ENCODE data around the gene PDE3A. TPM values are rescaled to one million over a fixed set of nuclear protein-coding genes. Genes with fewer than 3 reads are reported as not detected.

Gene PDE3A
- total RNA-seq, 1 experiment from 2014 or later, result 0.40 TPM

GRCh38 chr12:20455001-20455706 lies 86.8 kb downstream of the PDE3A start:
- DNase-seq (ENCODE audit: low read depth), result no peak

- DNase-seq (ENCODE audit: low read depth), result no peak
Observed at GRCh38 chr12:20457582-20457981, 89.2 kb downstream of the PDE3A start.

GRCh38 chr12:20458011-20458410 lies 89.7 kb downstream of the PDE3A start:
- no peak for DNase-seq (ENCODE audit: low read depth)

DNA sequence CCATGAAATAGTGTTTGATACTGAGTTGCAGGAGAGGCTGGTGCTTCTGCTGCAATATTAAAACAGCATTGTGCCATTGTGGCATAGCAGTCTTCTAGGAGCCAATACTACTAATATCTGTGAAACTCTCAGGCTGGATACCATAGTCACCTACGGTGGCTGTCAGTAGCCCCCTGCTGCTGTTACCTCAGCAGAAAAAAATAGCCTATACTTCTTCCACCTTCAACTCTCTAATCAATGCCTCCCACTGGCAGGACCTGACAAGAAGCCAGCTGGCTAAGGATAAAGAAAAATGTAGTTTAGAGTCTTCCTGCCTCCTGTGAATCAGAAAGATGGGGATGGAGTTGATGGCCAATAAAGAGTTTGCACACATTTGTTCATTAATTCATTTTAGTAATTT lies 91.6 kb downstream of the PDE3A start:
- DNase-seq (ENCODE audit: low read depth), result no peak

GRCh38 chr12:20460956-20461355 lies 92.6 kb downstream of the PDE3A start:
- no peak for DNase-seq (ENCODE audit: low read depth)

DNA sequence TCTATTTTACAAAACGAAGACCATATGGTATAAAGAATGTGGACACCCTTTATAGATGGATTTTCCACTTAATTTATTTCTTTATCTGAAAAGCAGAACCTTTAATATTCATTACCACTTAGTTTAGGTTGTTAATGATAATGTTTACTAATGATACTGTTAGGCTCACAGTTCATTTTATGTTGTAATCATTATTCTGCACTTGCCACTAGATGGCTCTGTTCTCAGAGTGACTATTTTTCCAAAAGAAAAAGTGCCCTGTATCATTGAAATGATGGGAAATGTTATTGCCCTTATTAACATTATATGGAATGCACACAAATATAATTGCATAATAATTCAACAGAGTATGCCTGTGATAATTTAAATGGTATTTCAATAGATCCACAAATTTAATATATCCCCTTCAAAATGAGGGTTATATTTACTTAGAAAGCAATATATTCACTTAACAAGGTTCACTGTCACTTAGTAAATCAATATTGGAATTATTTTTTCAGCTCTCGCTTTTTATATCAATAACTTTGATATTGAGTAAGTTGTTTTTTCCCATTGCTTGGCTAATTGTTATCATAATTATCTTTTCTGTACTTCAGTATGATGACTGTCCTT lies 95.7 kb downstream of the PDE3A start:
- no peak for DNase-seq (ENCODE audit: low read depth)

DNA sequence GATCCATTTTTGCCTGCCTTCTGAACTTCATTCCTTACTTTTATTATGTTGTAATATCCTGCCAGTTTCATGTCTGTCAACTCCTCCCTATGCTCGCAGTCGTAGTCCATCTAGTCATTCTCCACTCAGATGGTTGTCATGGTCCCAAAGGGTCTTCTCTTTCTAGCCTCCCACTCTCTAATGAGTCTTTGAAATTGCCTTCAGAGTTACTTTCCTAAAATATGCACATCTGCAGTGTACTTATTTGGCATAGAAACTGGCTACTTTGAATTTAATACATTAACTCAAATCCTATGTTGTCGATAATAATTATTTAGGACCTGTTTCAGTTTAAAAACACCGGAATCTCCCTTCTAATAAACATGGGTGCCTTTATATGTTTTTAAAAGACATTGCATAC lies 101.0 kb downstream of the PDE3A start:
- no peak for DNase-seq (ENCODE audit: low read depth)

- DNase-seq (ENCODE audit: low read depth), result no peak
Observed at GRCh38 chr12:20469756-20470155, 101.4 kb downstream of the PDE3A start.

DNA sequence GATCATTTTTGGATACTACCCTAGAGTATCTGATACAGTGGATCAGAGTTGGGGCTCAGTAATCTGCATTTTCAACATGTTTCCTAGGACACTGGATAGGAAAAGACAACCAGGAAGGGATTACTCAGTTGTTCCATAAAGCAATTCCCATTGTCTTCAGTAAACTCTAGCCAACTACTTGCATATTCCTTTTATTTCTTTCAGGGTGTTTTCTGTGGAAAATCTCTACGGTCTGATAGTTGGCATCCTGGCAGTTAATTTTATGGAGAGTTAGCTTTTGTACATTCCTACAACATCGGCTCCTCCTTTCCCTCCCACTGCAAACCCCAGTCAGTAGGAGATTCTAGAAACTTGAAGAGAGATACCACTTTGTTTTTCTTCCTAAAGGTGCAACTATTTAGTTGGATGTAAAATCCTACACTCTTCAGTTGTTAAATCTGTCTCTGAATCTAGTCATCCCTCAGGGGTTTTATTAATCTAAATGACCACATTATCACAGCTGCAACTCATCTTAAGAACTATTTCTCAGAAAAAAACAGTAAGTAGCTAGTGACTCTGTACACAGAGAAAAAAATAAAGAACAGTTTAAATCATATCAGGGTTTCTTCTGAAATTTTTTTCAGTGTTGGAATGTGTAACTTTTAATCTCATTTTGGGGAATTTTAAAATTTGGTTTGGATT lies 103.9 kb downstream of the PDE3A start:
- no peak for DNase-seq (ENCODE audit: low read depth)

DNA sequence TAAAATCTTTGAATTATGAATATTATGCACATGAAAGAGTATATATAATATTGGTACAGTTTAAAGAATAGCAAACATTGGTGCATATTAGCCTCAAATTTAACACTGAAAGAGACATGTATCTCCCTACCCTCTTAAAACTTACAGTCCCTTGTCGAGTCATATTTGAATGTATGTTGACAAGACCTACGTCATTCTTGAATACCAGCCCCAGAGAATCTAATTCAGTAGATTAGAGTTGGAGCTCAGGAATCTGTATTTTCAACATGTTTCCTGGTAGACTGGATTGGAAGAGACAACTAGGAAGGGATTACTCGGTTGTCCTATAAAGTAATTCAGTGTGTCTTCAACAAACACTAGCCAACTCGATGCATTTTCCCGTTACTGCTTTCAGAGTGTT lies 104.8 kb downstream of the PDE3A start:
- no peak for DNase-seq (ENCODE audit: low read depth)

DNA sequence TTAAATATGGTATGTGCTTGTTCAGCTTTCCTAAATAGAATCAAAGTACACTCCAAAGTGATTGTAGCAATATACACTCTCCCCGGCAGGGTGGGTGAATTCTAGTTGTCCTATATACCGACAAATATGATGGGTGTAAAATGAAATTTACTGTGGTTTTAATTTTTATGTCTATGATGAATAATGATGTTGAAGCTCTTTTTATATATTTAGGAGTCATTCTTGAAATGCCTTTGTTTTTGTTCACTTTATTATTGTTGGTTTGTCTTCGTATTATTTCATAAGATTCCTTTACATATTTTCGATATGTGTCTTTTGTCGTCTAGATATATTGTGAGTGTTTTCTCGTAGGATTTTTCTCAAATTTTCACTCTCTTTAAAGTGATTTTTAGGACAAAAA lies 105.7 kb downstream of the PDE3A start:
- DNase-seq (ENCODE audit: low read depth), result no peak

- DNase-seq (ENCODE audit: low read depth), result no peak
Observed at GRCh38 chr12:20474443-20474842, 106.1 kb downstream of the PDE3A start.

GRCh38 chr12:20475542-20475941 lies 107.2 kb downstream of the PDE3A start:
- no peak for DNase-seq (ENCODE audit: low read depth)

- no peak for DNase-seq (ENCODE audit: low read depth)
Observed at GRCh38 chr12:20476551-20476950, 108.2 kb downstream of the PDE3A start.

- no peak for DNase-seq (ENCODE audit: low read depth)
Observed at GRCh38 chr12:20477255-20477654, 108.9 kb downstream of the PDE3A start.

GRCh38 chr12:20477672-20478071 lies 109.3 kb downstream of the PDE3A start:
- no peak for DNase-seq (ENCODE audit: low read depth)

- DNase-seq (ENCODE audit: low read depth), result no peak
Observed at GRCh38 chr12:20482491-20483054, 114.2 kb downstream of the PDE3A start.

DNA sequence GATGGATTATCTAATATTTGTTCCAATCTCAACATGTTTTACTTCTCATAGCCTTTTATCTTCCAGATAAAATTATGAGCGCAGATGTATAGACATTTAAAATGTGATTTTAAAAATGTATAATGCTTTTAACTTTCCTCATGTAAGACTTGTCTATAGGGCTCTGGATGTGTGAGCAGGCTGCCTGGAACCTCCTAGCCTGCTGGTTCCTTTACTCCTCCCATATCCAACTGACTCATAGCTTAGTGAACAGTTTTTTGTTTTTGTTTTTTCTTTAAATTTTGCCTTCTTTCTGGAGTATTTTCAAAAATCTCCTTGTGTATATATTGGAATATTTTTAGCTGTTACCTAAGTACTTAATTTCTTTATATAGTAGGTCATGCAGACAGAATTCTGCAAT lies 115.4 kb downstream of the PDE3A start:
- DNase-seq (ENCODE audit: low read depth), result no peak

DNA sequence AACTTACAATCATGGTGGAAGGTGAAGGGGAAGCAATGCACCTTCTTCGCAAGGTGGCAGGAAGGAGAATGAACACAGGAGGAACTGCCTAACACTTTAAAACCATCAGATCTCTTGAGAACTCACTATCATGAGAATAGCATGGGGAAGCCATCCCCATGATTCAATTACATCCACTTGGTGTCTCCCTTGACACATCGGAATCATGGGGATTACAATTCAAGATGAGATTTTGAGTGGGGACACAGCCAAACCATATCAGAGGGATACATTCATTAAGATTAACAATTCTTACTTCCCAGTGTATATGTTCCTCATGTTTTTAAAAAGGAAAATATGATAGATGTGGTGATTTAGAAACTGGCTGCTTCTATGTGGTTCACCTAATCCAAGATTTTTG lies 117.9 kb downstream of the PDE3A start:
- DNase-seq (ENCODE audit: low read depth), result no peak

- no peak for DNase-seq (ENCODE audit: low read depth)
Observed at GRCh38 chr12:20487519-20487918, 119.2 kb downstream of the PDE3A start.

- no peak for DNase-seq (ENCODE audit: low read depth)
Observed at GRCh38 chr12:20489645-20490044, 121.3 kb downstream of the PDE3A start.

GRCh38 chr12:20490213-20490612 lies 121.9 kb downstream of the PDE3A start:
- DNase-seq (ENCODE audit: low read depth), result no peak
